ENCODE measurements around the gene LDAF1.

The LDAF1 gene

DNA sequence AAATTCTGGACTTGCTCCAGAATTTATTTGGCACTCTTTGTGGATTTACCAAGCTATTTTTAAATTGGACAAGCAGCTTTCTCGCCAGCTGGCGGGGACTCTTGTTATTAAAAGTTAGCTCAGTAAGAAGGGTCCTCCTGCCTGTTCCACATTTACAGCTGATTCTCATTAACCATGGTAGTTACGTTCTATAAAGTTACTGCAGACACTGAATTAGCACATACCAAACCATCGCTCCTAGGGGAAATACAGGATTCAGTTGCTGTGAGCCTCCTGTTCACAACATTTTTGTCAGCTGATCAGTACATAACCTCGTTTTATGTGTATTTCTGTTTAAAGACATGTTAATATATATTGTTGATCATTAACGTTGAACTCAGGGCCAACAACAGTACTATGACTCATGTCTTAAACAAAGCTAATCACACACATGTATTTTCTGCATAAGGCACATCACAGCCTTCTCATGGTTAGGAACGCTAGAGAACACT lies 4.2 kb downstream of the LDAF1 start:
- no peak overlapping the region for H2BK15ac ChIP-seq (ENCODE audit: low read depth, poor library complexity, severe bottlenecking)
- no peak overlapping the region for H3K18ac ChIP-seq (ENCODE audit: low read depth in 1 of 2, low read length in 2 of 2)
- no peak overlapping the region for H3K4ac ChIP-seq (ENCODE audit: low read depth in 1 of 2, low read length in 2 of 2)
- peaks cover 16% of the 10 kb centered on the region for H3K79me1 ChIP-seq (replicated peaks; ENCODE audit: low read length, poor library complexity, severe bottlenecking)
- H3K27me3 ChIP-seq (ENCODE audit: control insufficient read depth in 1 of 2, insufficient read depth in 1 of 2, low read length in 2 of 2): no peaks in the 10 kb centered on the region
- H3K23ac ChIP-seq (ENCODE audit: low read length in 2 of 2): no peak overlapping the region
- WGBS: 79% methylated on average over 6 of the region's 7 CpGs
- H2BK5ac ChIP-seq (ENCODE audit: low read depth, low read length, poor library complexity, severe bottlenecking): no peak overlapping the region
- peak overlapping the region; percentile 24 for H3K27ac ChIP-seq (ENCODE audit: low read length, poor library complexity, severe bottlenecking)
- peaks cover 24% of the 10 kb centered on the region for H3K4me1 ChIP-seq (ENCODE audit: control insufficient read depth, insufficient read depth, low read depth, low read length)
- no peak overlapping the region for H3K4me2 ChIP-seq (ENCODE audit: low read length, poor library complexity, severe bottlenecking)
- H2BK120ac ChIP-seq (ENCODE audit: low read depth, low read length): no peak overlapping the region
- peak overlapping the region in 1 of 2 experiments; percentile 49 for H3K4me3 ChIP-seq (ENCODE audit: insufficient read depth in 1 of 2, low read depth in 1 of 2, low read length in 2 of 2)
- H3K9ac ChIP-seq (ENCODE audit: low read length): peak overlapping the region; percentile 42
- H4K91ac ChIP-seq (ENCODE audit: low read length): no peak overlapping the region
- no peak overlapping the region for H2BK12ac ChIP-seq (ENCODE audit: low read length in 2 of 2)
- H3K14ac ChIP-seq (ENCODE audit: low read length in 2 of 2): no peak overlapping the region
- H2AFZ ChIP-seq (ENCODE audit: low read depth, low read length): no peak overlapping the region
- no peak for DNase-seq
- H4K8ac ChIP-seq (ENCODE audit: low read length): no peak overlapping the region
- peaks cover 11 to 56% of the 10 kb centered on the region in 2 experiments for H3K36me3 ChIP-seq (ENCODE audit: control insufficient read depth in 1 of 2, insufficient read depth in 2 of 2, low read depth in 1 of 2, low read length in 2 of 2)
- no peak overlapping the region for H2AK5ac ChIP-seq (ENCODE audit: low read length, severe bottlenecking)
- H3K9me3 ChIP-seq (ENCODE audit: control insufficient read depth, low read length): no peaks in the 10 kb centered on the region

GRCh38 chr16:21163576-21163975 lies 5.1 kb downstream of the LDAF1 start:
- WGBS: 91% methylated on average over 4 of the region's 4 CpGs
- H3K14ac ChIP-seq (ENCODE audit: low read length in 2 of 2): no peak overlapping the region
- no peak overlapping the region for H3K27ac ChIP-seq (ENCODE audit: low read length, poor library complexity, severe bottlenecking)
- H4K8ac ChIP-seq (ENCODE audit: low read length): no peak overlapping the region
- peaks cover 11 to 56% of the 10 kb centered on the region in 2 experiments for H3K36me3 ChIP-seq (ENCODE audit: control insufficient read depth in 1 of 2, insufficient read depth in 2 of 2, low read depth in 1 of 2, low read length in 2 of 2)
- no peak overlapping the region for H2BK120ac ChIP-seq (ENCODE audit: low read depth, low read length)
- no peak overlapping the region for H3K23ac ChIP-seq (ENCODE audit: low read length in 2 of 2)
- no peaks in the 10 kb centered on the region for H3K9me3 ChIP-seq (ENCODE audit: control insufficient read depth, low read length)
- H2BK5ac ChIP-seq (ENCODE audit: low read depth, low read length, poor library complexity, severe bottlenecking): no peak overlapping the region
- no peak overlapping the region for H3K4me3 ChIP-seq (ENCODE audit: insufficient read depth in 1 of 2, low read depth in 1 of 2, low read length in 2 of 2)
- no peak overlapping the region for H3K4ac ChIP-seq (ENCODE audit: low read depth in 1 of 2, low read length in 2 of 2)
- no peak for DNase-seq
- H2AK5ac ChIP-seq (ENCODE audit: low read length, severe bottlenecking): no peak overlapping the region
- no peaks in the 10 kb centered on the region for H3K27me3 ChIP-seq (ENCODE audit: control insufficient read depth in 1 of 2, insufficient read depth in 1 of 2, low read length in 2 of 2)
- H2AFZ ChIP-seq (ENCODE audit: low read depth, low read length): no peak overlapping the region
- no peak overlapping the region for H3K9ac ChIP-seq (ENCODE audit: low read length)
- no peak overlapping the region for H4K91ac ChIP-seq (ENCODE audit: low read length)
- no peak overlapping the region for H3K4me2 ChIP-seq (ENCODE audit: low read length, poor library complexity, severe bottlenecking)
- no peak overlapping the region for H2BK12ac ChIP-seq (ENCODE audit: low read length in 2 of 2)
- no peak overlapping the region for H3K18ac ChIP-seq (ENCODE audit: low read depth in 1 of 2, low read length in 2 of 2)
- peaks cover 16% of the 10 kb centered on the region for H3K79me1 ChIP-seq (replicated peaks; ENCODE audit: low read length, poor library complexity, severe bottlenecking)
- no peak overlapping the region for H2BK15ac ChIP-seq (ENCODE audit: low read depth, poor library complexity, severe bottlenecking)
- peaks cover 24% of the 10 kb centered on the region for H3K4me1 ChIP-seq (ENCODE audit: control insufficient read depth, insufficient read depth, low read depth, low read length)

DNA sequence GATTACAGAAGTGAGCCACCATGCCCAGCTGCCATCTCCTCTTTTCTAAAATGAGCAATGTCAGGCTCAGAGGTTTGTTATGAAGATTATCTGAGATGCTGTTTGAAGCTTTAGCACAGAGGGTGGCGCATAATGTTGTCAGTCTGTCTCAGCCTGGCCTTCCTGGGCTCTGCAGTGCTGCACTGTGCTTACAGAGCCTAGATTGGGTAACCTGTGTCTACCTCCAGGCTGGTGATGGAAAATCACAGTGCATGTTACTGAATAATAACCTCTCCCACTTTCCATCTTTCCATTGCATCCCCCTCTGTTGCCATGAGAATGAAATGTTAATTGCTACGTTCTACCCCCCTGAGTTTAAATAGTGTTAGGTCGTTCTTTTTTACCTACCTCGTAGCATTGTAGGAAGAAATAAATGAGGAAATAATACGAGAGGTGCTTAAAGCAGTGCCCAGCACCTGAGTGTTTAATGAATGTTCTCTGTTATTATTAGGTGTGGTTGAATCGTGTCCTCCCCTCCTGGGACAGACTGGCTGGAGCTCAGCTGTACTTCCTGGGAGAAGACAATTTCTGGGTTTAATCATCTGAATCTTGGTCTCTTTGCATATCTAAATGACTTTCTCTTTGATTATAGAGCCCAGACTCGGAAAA lies 6.2 kb downstream of the LDAF1 start:
- WGBS: 96% methylated on average over 7 of the region's 7 CpGs
- Histone ChIP-seq H2AK5ac (ENCODE audit: low read length, severe bottlenecking) (no peak overlapping the region), H2AFZ (ENCODE audit: low read depth, low read length) (no peak overlapping the region)

DNA sequence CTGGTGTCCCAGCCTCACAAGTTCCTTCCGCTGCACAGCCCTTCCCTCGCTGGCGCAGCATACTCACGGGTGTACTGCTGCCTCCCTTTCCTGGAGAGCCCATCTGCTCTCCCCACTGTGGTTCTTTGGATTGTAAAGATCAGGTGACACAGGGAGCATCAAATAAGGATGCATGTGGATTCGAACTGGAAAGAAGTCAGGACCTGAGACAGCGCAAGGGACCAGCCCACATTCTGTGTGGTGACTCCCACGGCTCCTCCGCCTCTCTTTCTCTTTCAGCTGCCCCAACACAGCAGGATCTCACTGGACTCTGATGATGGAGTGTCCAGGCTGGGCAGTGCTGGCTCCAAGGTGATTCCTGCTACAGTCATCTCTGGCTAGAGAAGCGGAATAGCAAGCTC lies 8.1 kb downstream of the LDAF1 start:
- Histone ChIP-seq H3K27ac (ENCODE audit: low read length, poor library complexity, severe bottlenecking) (no peak overlapping the region), H3K4me1 (ENCODE audit: control insufficient read depth, insufficient read depth, low read depth, low read length) (peaks cover 18% of the 10 kb centered on the region), H2BK120ac (ENCODE audit: low read depth, low read length) (no peak overlapping the region), H4K8ac (ENCODE audit: low read length) (no peak overlapping the region), H3K23ac (ENCODE audit: low read length in 2 of 2) (no peak overlapping the region), H3K4me3 (ENCODE audit: insufficient read depth in 1 of 2, low read depth in 1 of 2, low read length in 2 of 2) (no peak overlapping the region), H2BK12ac (ENCODE audit: low read length in 2 of 2) (no peak overlapping the region), H3K36me3 (ENCODE audit: control insufficient read depth in 1 of 2, insufficient read depth in 2 of 2, low read depth in 1 of 2, low read length in 2 of 2) (peaks cover 22 to 69% of the 10 kb centered on the region in 2 experiments), H2AK5ac (ENCODE audit: low read length, severe bottlenecking) (no peak overlapping the region), H2BK15ac (ENCODE audit: low read depth, poor library complexity, severe bottlenecking) (no peak overlapping the region), H3K14ac (ENCODE audit: low read length in 2 of 2) (no peak overlapping the region), H3K4me2 (ENCODE audit: low read length, poor library complexity, severe bottlenecking) (no peak overlapping the region), H4K91ac (ENCODE audit: low read length) (no peak overlapping the region), H3K18ac (ENCODE audit: low read depth in 1 of 2, low read length in 2 of 2) (no peak overlapping the region), H3K27me3 (ENCODE audit: control insufficient read depth in 1 of 2, insufficient read depth in 1 of 2, low read length in 2 of 2) (no peaks in the 10 kb centered on the region), H3K9ac (ENCODE audit: low read length) (no peak overlapping the region), H3K4ac (ENCODE audit: low read depth in 1 of 2, low read length in 2 of 2) (no peak overlapping the region), H2BK5ac (ENCODE audit: low read depth, low read length, poor library complexity, severe bottlenecking) (no peak overlapping the region), H3K79me1 (replicated peaks; ENCODE audit: low read length, poor library complexity, severe bottlenecking) (peaks cover 4% of the 10 kb centered on the region), H3K9me3 (ENCODE audit: control insufficient read depth, low read length) (no peaks in the 10 kb centered on the region), H2AFZ (ENCODE audit: low read depth, low read length) (no peak overlapping the region)
- 92% methylated on average over 9 of the region's 9 CpGs for WGBS
- peak; percentile 28 for DNase-seq

More for the DNA sequence above, 6.2 kb downstream of the LDAF1 start:
- DNase-seq: no peak
- Histone ChIP-seq H3K9ac (ENCODE audit: low read length) (no peak overlapping the region), H2BK15ac (ENCODE audit: low read depth, poor library complexity, severe bottlenecking) (no peak overlapping the region), H2BK12ac (ENCODE audit: low read length in 2 of 2) (no peak overlapping the region), H4K8ac (ENCODE audit: low read length) (no peak overlapping the region), H4K91ac (ENCODE audit: low read length) (no peak overlapping the region), H3K9me3 (ENCODE audit: control insufficient read depth, low read length) (no peaks in the 10 kb centered on the region), H3K14ac (ENCODE audit: low read length in 2 of 2) (no peak overlapping the region), H2BK120ac (ENCODE audit: low read depth, low read length) (no peak overlapping the region), H3K4me2 (ENCODE audit: low read length, poor library complexity, severe bottlenecking) (no peak overlapping the region), H3K79me1 (replicated peaks; ENCODE audit: low read length, poor library complexity, severe bottlenecking) (peaks cover 5% of the 10 kb centered on the region), H3K18ac (ENCODE audit: low read depth in 1 of 2, low read length in 2 of 2) (no peak overlapping the region), H2BK5ac (ENCODE audit: low read depth, low read length, poor library complexity, severe bottlenecking) (no peak overlapping the region), H3K4ac (ENCODE audit: low read depth in 1 of 2, low read length in 2 of 2) (no peak overlapping the region), H3K36me3 (ENCODE audit: control insufficient read depth in 1 of 2, insufficient read depth in 2 of 2, low read depth in 1 of 2, low read length in 2 of 2) (peaks cover 11 to 63% of the 10 kb centered on the region in 2 experiments), H3K23ac (ENCODE audit: low read length in 2 of 2) (no peak overlapping the region), H3K27me3 (ENCODE audit: control insufficient read depth in 1 of 2, insufficient read depth in 1 of 2, low read length in 2 of 2) (no peaks in the 10 kb centered on the region), H3K27ac (ENCODE audit: low read length, poor library complexity, severe bottlenecking) (no peak overlapping the region), H3K4me1 (ENCODE audit: control insufficient read depth, insufficient read depth, low read depth, low read length) (peaks cover 19% of the 10 kb centered on the region), H3K4me3 (ENCODE audit: insufficient read depth in 1 of 2, low read depth in 1 of 2, low read length in 2 of 2) (no peak overlapping the region)
